Activated T-helper 1 cell treated with anti-CD3 and anti-CD28 coated beads, Interleukin-2, amount 50 U/mL, for 16 hours (primary cell): ENCODE measurements around the gene FIG4.
"Not testable (repeated sequence)": the region's sequence is repeated elsewhere in the genome, so short reads cannot be mapped to it uniquely, and the experiment has no call there.

Experiments used
- DNase-seq, 2 donors: peaks; one replicate each; pipeline ENCODE4 v3.0.0-alpha.2; 2020; ENCODE audit warnings: low read depth in 1 of 2, low spot score in 1 of 2

FIG4 gene

DNA sequence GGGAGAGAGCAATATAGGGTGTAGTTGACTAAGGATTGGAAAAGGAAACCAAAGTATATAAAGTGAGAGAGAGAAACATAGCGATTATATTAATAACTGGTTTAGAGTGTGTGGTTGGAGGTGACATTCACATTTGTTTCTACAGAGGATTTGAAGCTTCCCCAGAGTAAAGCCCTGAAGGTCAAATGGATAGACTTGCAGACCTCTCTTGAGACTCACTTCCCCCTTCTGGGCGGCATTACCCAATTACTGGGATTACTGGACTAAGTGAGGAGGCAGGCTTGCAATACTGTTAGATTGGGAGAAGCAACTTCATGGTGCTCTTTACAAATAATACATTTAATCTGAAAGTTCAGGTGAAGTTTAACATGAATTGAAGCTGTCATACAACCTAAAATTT is 10.7 kb downstream of the FIG4 start:
- no peak for DNase-seq

DNA sequence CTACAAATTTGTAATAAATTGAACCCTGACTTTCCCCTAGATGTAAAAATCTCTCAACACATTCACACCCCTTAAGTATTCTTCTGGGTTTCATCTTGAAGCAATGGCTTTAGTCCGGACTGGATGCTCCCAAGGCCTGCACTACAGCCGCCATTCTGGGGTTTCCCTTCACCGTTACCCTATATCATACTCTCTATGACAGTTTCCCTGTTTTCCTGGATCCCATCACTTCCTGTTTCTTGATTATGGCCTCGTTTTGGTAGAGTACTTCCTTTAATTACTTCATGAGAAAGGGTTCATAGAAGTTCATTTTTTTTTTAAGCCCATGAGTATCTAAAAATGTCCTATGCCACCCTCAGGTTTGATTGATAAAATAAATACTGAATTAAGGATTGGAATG is 11.7 kb downstream of the FIG4 start:
- DNase-seq: no peak

DNA sequence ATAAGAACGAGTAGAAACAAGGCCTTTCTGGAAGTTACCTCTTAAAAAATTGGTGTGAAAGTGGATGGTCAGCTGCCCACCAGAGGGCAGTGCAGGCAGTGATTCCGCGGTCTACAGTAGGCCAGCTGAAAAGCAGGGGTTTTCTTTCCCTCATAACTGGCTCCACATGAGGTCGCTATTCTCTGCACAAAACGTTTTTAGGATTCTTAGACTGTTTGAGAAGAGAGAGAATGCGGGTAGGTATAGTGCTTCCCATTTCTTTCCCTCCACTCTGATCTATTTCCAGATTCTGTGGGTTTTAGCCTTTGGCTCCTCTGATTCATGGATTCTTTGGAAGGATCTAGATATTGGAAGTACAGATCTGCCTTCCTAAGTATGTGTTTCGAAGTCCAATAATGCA is 14.2 kb downstream of the FIG4 start:
- DNase-seq: peak; percentile 32 to 44

DNA sequence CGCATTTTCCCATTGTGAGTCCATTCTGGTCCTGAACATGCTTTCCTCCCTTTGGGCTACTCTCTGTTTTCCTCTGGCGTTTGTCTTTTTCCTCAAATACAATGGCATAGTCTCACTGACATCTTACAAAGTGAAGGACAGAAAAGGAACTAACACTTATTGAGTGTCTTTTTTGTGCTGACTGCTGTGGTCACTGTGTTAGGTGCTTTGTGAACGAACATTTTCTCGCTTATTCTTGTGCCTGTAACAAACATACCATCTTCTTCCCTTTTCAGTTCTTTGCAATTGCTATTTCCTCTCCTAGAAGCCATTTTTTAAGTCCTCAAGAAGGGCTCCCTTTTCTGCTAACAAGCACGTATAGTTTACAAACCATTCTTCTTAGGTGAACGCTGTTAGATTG is 15.4 kb downstream of the FIG4 start:
- no peak for DNase-seq

DNA sequence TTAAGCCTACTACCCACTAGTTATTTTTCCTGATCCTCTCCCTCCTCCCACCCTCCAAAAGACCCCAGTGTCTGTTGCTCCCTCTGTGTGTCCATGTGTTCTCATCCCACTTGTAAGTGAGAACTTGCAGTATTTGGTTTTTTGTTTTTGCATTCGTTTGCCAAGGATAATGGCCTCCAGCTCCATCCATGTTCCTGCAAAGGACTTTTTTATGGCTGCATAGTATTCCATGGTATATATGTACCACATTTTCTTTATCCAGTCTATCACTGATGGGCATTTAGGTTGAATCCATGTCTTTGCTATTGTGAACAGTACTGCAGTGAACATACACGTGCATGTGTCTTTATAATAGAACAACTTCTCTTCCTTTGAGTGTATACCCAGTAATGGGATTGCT is 17.0 kb downstream of the FIG4 start:
- not testable (repeated sequence) for DNase-seq

DNA sequence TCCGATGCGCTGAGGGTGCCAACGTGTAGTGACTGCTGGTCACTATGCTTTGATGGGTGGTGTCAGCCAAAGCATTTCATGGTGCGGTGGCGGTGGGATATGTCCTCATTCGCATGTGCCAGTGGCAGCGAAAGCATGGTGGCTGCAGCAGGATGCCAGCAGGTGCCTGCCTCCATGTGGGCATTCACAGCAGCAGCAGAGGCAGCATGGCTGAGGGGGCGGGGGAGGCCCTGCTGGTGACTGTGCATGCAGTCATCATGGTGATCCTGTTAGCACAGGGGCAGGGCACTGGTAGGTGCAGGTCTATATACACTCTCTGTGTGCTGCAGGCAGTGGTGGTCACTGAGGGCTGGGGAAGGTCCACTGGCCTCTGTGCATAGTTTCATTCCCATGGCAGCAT is 22.0 kb downstream of the FIG4 start:
- no peak for DNase-seq

DNA sequence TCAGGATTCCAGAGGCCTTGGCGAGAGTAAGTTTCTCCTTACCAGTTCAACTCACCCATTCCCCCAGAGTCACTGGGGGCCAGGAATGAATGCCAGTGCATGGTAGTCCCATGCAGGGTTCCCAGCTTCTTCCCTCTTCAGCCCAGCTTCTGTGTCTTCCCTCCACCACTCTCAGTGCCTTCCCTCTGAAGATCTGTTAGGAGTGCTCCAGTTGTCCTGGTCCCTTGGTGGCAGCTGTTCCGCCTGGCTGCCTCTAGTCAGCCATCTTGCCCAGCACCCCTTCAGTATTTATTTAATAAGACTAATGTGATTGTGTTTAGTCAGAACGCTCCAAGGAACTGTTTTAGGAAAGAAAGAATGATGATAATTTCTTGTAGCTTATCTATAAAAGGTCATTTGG is 23.1 kb downstream of the FIG4 start:
- no peak for DNase-seq

DNA sequence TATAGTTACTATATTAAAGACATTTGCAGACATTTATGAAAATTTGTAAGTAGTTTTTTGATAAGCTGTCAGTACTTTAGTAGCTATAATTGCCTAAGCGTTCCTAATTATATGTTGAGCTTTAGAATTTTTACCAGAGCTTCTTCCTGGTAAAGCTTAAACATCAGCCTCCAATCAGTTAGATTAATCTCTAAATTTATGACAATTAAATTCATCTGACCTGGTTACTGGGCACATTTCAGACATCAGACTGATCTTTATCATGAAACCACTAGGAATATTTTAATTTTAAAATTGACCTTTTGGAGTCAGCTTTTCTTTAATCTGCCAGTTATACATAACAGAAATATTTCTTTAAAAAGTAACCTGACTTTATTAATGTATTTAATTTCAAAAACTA is 23.5 kb downstream of the FIG4 start:
- DNase-seq: no peak

DNA sequence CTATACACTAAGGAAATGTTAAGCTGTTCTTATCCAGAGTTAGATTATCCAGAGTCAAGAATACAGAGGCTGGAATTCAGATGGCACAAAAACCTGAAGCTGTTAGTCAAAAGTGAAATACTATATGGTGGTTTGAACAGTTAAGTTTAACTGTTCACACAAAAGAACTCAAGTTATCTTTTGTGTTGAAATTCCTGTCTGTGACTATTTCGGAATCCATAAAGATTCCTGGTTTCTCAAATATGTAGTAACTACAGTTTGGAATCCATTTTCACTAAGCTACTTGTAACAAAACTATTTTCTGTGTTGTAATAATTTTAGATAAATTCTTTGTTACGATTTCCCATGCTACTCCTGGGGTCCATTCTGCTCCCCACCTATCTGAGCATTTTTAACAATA is 24.5 kb downstream of the FIG4 start:
- DNase-seq: no peak

DNA sequence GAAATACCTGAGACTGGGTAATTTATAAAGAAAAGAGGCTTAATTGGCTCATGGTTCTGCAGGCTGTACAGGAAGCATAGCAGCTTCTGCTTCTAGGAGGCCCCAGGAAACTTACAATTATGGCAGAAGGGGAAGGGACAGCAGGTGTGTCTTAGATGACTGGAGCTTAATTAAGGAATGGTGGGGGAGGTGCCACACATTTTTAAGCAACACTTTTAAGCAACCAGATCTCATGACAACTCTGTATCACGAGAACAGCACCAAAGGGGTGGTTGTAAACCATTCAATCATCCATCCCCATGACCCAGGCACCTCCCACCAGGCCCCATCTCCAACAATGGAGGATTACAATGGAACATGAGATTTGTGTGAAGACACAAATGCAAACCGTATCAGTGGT is 26.9 kb downstream of the FIG4 start:
- no peak for DNase-seq

DNA sequence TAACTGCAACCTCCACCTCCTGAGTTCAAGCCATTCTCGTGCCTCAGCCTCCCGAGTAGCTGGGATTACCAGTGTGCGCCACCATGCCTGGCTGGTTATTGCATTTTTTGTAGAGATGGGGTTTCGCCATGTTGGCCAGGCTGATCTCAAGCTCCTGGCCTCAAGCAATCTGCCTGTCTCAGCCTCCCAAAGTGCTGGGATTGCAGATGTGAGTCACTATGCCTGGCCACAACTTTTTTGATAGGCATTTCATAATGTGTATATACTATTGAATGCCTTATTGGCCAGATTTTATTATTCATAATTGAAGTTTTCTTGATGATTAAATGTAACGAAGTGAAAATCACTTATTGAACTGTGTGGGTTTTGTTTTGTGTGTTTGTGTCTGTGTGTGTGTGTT is 27.9 kb downstream of the FIG4 start:
- DNase-seq: no peak

DNA sequence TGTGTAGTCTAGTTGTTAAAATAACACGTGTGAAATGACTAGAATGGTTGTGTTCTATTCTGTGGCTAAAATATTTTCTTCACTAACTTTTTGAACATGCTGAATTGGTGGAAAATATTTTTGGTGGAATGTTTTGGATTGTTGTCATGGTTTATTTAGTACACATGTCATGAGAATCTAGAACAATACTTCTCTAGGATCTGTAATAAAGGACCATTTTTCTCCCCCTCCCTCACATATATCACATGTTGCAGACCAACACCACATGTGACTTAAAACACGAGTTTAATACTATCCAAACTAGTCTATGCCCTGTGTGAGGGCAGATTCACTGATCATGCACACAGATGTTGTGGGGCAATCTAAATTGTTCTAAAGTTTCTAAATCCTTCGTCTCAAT is 29.2 kb downstream of the FIG4 start:
- no peak for DNase-seq

DNA sequence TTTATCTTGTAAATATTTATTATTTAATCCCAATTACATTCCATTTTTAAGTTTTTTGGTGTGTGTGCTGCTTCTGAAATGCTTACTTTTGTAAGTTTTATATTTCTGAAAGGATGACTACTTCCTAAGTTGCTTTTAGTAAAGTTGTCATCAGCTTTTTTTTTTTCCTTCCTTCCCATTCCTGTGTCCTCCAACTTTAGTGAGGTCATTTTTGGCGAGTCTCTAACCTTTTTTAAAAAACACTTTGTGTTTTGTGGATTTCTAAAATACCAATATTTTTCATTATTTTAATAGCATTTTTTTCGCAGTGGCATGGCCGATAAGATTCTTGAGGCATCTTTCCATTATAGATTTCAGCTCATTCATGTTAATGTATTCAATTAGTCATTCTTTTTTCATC is 30.9 kb downstream of the FIG4 start:
- no peak for DNase-seq

DNA sequence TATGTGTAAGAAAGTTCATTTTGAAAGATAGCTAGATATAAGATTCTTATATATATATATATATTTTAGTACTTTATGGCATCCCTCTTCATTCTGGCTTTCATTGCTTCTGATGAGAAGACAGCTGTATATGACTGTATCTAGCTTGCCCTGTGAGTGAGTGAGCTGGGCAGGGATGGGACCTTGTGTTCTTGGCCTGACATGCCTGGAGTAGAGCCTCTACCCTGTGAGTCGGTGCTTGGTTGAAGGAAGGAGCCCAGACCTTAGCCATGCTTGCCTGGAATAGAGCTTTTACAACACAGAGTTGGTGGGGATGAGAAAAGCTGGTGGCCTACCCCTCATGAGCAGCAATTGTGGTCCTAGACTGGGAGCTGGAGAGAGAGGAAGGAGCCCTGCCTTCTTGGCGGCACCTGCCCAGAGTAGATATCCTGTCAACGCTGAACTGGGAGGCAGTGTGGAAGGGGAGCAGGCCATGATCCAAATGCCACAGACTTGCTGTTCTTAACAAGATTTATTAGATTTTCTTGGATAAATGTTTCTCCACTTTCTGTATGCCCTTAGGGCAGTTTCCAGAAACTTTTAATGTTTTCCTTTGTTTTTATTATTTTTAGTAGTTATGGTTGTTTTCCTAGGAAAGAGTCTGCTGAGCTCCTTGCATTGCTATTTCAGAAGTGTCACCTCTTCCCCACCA is 31.6 kb downstream of the FIG4 start:
- DNase-seq: no peak

DNA sequence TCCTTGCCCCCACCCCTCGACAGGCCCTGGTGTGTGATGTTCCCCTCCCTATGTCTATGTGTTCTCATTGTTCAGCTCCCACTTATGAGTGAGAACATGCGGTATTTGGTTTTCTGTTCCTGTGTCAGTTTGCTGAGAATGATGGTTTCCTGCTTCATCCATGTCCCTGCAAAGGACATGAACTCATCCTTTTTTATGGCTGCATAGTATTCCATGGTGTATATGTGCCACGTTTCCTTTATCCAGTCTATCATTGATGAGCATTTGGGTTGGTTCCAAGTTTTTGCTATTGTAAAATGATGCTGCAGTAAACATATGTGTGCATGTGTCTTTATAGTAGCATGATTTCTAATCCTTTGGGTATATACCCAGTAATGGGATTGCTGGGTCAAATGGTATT is 34.2 kb downstream of the FIG4 start:
- not testable (repeated sequence) for DNase-seq

DNA sequence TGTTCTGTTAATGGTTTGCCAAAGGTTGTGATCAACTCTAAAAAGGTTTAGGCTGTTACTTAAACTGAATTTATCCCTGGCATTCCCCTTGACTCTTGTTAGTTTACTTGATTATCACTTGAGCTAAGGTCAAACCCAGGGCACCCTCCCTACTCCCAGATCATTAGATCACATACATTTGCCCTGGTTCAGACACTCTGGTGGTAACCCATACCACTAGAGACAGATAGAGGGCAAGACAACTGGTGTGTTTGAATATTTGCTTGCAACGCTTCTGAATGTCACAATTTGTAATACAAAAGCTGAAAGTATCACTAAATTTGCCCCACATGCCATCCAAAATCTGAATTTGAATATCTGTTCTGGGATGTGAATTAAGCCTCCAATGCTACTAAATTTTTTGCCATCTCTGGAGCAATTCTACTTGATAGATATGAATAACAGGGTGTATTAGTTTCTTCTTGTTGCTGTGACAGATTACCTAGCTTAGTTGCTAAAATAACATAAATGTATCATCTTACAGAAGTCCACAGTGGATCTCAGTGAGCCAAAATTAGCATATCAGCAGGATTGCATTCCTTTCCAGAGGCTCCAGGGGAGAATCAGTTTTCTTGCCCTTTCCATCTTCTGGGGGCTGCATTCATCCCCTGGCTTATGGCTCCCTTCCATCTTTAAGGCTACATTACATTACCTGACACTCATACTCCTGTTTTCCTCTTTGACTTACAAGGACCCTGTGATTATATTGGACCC is 45.4 kb downstream of the FIG4 start:
- DNase-seq: no peak

DNA sequence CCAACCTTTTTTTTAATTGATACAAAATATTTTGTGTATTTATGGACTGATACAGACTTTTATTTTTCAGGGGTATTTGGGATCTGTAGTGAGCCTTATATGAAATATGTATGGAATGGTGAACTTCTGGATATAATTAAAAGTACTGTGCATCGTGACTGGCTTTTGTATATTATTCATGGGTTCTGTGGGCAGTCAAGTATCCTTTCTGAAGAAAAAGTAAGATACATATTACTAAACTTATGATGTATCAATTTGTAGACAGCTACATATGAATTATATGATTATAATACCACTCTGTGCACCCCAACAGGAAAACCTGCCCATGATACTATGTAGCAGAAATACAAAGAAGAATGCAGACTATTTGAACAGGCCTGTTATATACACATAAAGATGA is 47.2 kb downstream of the FIG4 start:
- no peak for DNase-seq

DNA sequence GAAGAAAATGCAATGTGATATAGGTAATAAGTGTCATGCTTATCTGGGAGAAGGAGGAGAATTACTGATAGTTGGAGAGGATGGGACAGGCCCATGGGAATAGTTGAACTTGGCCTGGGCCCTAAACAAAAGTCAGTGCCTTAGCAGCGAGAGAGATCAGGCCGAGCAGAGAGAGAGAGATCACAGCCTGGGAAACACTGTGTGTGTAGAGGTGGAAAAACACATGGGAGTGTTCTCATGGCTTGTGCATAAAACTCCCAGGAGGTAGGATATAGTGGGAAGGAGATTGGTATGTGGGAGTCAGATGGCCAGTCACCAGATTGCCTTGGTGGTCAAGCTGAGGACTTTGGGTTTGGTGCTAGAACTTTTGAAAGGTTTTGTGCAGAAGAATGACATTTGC is 47.6 kb downstream of the FIG4 start:
- no peak for DNase-seq

DNA sequence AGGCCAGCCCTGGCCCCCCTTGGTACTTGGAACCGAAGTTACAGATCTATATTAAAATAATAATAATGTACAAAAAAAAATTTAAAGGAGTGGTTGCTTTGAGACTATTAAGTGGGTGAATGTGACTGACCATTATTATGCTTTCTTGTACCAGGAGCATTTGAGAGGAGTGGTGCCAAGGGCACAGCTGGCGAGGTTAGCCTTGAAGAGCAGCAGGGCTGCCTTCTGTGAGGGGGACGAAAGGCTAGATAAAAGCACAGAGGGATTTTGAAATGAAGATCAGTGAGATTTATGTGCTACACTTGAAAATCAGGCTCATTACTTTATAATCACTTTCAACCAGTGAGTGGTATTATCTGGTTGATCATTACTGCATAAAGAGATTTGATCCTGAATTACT is 48.6 kb downstream of the FIG4 start:
- no peak for DNase-seq

DNA sequence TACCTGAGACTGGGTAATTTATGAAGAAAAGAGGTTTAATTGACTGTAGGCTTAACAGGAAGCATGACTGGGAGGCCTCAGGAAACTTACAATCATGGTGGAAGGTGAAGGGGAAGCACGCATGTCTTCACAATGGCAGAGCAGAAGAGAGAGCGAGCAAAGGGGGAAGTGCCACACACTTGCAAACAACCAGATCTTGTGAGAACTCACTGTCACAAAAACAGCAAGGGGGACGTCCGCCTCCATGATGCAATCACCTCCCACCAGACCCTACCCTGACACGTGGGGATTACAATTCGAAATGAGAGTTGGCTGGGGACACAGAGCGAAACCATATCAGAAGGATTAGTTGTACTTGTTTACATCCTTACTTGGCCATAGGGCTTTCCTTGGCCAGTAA is 49.7 kb downstream of the FIG4 start:
- no peak for DNase-seq

DNA sequence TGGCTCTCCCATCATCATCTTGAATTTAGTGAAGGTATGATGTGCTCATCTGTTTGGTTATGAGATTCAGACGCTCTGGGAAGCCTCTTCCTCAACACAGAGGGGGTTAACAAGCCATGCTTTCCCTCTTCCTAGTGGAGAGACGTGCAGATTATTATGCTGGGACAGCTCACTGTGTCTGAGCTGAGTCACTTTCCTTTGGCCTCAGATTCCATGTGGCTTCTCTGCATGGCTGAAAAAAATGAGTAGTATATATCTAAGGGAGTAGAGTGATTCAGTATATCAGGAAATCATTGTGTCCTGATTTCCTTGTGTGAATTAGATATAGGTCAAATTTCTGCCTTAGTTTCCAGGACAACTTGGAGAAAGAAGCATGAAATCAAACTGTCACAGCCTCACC is 52.6 kb downstream of the FIG4 start:
- no peak for DNase-seq

DNA sequence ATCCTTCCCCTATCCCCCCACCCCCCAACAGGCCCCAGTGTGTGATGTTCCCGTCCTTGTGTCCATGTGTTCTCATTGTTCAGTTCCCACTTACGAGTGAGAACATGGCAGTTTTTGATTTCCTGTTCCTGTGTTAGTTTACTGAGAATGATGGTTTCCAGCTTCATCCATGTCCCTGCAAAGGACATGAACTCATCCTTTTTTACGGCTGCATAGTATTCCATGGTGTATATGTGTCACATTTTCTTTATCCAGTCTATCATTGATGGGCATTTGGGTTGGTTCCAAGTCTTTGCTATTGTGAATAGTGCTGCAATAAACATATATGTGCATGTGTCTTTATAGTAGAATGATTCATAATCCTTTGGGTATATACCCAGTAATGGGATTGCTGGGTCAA is 53.7 kb downstream of the FIG4 start:
- DNase-seq: not testable (repeated sequence)

DNA sequence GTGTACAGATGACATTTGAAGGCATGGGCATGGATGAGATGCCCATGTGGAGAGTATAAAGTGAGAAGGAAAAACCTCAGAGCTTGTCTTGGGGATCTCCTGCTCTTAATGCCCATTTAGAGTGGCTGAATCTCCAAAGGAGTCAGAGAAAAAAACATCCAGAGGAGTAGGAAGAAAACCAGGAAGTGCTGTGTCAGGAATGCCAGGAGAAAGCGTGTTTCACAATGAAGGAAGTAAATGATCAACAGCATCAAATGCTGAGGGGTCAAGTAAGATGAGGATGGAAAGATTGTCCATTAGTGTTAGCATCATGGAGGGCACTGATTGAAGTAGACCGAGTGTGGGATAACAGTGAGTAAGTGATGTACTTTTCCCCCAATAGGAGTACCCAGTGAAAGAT is 56.1 kb downstream of the FIG4 start:
- DNase-seq: no peak
